ENCODE measurements around the gene TRAF1. TPM values are rescaled to one million over a fixed set of nuclear protein-coding genes. Genes with fewer than 3 reads are reported as not detected.

TRAF1 gene
- total RNA-seq, 1 donor from 2014 or later, result 4.1 TPM

Other genes starting within 250 kb of the TRAF1 start
- 24.2 TPM for gene MEGF9, start 212.3 kb downstream of the TRAF1 start, total RNA-seq
- gene FBXW2, start 133.4 kb downstream of the TRAF1 start, total RNA-seq, result 38.5 TPM
- 29.5 TPM for gene PSMD5, start 83.9 kb downstream of the TRAF1 start, total RNA-seq
- 23.5 TPM for gene PHF19, start 49.6 kb downstream of the TRAF1 start, total RNA-seq
- 10.3 TPM for gene C5, start 123.5 kb upstream of the TRAF1 start, total RNA-seq
- gene CNTRL, start 148.2 kb upstream of the TRAF1 start, total RNA-seq, result 21.6 TPM